ENCODE data around the gene TESPA1.

TESPA1 gene, protein sequence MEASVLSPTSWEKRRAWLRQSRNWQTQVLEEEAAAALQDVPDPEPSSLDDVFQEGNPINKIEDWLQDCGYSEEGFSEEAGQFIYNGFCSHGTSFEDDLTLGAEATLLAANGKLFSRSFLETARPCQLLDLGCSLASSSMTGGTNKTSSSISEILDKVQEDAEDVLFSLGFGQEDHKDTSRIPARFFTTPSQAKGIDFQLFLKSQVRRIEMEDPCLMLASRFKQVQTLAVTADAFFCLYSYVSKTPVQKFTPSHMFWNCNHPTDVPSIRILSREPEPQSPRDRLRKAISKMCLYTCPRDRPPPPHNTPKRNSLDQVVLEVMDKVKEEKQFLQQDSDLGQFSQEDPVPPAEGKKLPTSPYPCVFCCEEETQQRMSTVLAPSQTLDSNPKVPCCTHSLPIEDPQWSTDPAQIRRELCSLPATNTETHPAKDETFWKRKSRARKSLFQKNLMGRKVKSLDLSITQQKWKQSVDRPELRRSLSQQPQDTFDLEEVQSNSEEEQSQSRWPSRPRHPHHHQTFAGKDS

DNA sequence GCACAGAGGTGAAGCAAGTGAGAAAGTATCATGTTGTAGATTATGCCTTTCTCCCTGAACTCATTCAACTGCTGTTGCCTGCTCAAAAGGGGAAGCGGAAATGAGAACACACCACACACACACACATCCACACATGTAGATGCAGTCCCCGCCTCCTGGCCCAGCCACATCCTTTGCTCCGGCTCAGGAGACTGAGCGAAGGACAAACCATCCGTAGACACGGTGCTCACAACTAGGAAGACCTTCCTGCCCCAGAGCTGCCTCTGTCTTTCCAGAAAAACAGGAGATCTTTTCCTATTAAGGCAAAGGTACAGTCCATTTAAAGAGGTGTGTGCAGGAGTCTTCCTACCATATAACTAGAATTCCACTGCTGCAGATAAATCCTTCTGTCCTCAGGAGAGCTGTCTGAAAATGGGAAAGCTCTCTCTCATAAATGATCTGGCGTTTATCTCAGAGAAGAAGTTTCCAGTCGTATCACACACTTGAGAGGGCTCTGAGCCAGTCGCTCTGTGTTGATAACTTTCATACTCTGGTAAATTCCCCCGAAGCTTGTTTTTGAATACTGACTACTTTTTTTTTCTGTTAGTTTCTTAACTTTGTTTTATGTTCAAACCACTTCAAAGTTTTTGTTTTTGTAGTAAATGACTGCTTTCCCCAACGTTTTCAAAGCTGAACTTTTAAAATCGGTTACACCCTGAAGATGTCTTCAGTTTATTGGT is at the start of gene TESPA1:
Gene TESPA1 (minus strand): TSS at position 105 of the 719 bp plus-strand sequence. CDS start 10,200 bp downstream, outside the sequence.
- peak in 11 of 51 donors; percentile 2 to 17 (median 9) for DNase-seq

DNA sequence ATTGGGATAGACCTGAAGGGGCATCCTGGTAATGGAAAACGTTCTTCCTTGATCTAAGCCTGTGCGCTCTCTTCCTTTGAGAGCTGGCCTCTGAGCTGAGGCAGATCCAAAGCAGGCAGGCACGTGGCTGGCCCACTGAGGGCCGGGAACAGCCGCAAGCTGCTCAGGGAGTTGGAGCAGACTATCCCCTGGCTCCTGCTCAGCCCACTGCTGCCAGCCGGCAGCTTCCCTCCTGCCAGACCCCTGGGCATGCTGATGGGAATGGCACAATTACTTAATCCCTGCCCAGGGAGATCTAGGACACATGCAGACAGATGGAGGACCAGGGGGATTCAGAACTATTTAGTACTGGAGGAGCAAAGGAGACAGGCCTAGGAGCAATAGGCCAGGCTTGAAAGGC is 49.7 kb upstream of the TESPA1 start:
- DNase-seq: peak in 22 of 51 donors; percentile 1 to 51 (median 26)

DNA sequence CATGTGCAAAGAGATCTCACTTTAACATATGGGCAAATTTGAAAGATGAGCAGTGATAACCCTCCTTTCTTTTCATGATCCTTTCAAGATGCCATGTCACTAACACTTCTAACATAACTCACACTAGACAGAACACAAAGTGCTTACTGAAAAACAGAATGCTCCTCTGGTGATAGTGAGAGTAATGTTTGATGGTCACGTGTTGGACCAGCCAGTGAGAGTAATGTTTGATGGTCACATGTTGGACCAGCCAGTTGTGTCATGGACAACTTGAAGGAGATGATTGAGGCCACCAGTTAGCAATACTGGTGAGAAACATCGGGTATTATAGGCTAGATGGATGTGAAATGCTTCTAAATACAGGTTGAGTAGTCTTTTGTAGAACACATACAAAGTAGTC is 40.9 kb upstream of the TESPA1 start:
- no peak for DNase-seq

DNA sequence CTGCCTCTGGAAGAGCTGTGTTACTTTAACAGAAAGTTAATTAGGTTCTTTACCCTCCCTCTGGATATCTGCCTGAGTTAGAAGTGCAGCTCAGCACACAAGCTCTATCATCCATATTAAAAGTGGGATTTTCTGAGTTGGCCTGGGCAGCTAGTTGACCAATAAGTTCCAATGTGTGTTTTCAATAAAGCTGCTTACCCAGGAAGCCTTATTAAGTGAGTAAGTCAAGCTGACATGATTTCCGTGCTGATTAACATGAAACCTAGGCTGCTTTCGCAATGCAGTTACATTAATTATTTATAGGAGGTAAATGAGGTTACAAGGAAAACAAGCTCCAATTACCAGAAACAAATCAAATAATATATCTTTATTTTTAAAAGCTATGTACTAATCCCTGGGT is 40.0 kb upstream of the TESPA1 start:
- no peak for DNase-seq

DNA sequence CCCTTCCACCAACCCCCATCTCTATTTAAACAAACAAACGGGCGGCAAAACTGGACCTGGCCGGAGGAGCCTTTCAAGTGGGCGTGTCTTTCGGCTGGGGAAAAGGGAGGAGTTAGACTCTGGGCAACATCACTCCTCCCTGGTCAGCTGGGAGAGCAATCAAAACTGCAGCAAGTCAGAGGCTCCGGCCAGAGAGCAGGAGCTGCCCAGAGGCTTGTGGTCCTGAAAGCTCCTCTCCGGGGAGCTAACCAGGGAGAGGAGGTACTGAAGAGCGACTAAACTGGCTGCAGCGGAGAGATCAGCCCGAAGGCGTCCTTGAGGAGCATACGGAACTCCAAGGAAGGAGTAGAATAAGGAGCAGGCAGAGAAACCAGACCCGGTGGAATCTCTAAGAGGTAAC is 35.2 kb upstream of the TESPA1 start, which contains the start of gene NEUROD4:
Gene NEUROD4 (plus strand): TSS at position 191 of the 400 bp plus-strand sequence. CDS start 6,466 bp downstream, outside the sequence.
- DNase-seq: peak in 18 of 51 donors; percentile 2 to 43 (median 7)

DNA sequence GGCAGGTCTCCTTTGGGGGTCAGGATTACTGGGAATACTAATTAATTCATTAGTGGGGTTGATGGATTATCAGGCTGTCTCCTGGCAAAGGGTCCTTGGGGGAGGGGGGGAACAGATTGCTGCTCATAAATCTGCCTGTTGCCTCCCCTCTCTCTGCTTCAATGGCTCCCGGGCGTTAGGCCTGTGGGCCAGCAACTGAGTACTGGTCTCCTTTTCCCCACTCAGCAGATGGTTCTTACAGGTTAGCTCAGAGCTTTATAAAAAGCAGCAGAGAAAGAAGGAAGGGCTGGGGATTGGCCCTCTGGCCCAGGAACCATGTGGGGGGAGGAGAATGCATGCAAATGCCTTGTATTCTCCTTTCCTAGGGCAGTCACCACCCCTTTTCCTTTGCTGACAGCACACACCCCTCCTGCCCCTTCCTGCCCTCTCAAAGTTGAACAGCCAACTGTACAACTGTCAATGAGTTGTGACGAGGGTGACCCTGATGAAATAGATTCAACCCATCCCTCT is 32.9 kb upstream of the TESPA1 start:
- no peak for DNase-seq

DNA sequence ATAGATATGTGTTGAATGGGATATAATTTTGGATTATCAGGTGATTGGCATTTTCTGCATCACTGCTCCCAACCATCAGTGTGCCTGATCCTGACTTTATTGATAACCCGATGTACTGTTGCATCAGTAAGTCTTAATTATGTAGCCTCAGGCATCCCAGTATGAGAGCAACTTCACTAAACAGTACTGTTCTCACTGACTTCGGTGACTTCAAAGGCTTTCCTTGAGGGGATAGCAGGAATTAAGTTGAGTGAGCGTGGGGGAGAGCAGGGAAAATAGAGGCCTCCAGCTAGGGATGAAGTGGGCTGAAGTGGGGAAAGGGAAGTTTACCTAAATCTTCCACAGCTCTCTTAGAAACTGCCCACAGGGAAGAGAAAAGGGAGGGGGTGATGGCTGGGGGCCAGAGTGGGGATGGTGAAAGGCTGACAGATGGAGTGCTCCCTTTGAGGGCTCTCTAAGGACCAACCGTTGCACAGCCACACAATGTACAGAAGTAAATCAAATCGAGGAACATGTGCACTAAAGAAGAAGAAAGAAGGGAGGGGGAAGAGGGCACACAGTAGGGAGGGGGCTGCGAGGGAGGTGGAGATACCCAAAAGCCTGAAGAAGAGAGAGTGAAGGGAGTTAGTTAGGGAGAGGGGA is 24.5 kb upstream of the TESPA1 start:
- DNase-seq: no peak

DNA sequence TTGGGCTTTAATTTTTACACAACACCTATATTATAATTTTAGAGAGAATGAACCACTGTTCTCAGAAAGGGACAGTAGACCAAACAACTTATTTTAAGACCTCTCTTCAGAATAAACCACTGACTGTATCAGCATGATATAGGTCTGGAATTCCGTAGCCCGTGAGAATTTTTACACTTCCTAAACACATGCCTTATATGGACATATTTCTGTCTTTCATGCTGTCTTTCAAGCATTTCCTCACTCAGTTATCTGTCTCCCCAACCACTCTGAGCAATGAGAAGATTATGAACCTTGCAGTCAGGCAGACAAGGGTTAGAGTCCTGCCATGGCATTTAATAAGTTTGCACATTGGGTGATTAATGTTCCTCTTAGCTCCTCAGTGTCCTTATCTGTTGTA is 17.8 kb upstream of the TESPA1 start:
- DNase-seq: no peak

DNA sequence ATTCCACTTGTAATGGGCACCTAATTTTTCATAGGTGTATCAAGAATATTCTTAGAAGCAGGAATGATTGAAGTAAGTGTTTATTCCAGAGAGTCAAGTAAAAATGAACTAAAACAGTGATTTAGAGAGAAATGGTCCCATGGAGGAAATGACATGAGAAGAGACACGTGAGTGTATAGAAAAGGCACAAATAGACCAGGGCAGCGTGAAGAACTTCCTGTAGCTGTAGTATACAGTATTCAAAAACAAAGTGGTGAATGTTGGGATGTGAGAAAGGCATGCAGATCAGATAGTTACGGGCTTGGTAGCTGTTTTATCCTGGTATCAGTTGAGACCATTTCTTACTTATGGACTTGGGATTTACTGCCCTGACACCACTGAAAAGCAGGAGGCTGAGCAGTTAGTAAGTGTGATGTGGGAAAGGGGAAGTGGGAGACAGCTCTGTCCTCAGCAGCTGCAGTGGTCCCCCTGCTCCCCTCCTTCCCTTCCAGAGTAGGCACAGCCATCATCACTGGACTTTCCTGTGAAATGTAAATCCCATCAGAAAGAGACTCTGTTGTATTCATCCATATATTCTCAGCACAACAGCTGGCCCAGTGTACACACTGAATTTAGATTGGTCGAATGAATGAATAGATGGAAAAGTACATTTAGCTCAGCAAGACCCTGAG is 16.8 kb upstream of the TESPA1 start:
- no peak for DNase-seq

DNA sequence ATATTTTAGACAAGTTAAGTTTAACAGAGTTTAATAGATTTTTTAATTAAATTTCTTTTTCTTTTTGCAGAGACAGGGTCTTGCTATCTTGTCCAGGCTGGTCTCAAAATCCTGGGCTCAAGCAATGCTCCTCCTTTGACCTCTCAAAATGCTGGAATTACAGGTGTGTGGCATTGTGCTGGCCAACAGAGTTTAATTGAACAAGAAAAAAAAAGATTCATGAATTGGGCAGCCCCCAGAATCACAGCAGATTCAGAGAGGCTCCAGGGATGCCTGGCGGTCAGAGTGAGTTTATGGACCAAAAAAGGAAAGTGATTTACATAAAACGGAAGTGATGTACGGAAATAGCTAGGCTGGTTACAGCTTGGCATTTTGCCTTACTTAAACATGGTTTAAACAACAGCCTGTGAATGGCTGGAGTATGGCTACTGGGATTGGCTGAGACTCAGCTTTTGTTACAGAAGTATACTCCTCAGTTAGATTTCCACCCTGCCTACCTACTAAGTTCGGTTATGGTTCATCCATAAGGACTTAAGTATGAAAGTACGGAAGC is 14.5 kb upstream of the TESPA1 start:
- DNase-seq: no peak

DNA sequence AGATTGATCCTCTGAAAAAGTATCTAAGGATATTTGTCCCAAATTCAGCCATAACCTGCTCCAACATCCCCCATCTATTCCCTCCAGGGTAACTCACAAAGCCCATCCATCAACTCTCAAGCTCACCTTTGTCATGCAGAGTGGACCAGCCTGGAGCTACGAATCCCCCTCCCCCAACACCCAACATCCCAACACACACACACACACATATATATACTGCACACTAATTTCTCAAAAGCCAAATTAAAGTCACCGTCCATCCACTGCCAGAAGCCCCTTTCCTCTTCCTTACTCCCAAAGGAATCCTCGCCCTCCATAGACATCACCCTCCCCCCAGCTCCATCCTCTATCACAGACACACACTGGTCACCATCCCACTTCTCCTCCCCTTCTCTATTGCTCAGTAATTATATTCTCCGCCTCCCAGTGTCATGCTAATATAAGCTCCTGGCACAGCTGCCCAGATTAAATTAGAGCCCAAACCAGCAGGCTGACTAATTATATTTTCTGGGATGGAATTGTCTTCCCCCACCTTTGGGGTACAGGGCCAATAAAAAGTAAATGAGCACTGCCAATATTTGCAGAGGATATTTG is 13.5 kb upstream of the TESPA1 start:
- DNase-seq: no peak

DNA sequence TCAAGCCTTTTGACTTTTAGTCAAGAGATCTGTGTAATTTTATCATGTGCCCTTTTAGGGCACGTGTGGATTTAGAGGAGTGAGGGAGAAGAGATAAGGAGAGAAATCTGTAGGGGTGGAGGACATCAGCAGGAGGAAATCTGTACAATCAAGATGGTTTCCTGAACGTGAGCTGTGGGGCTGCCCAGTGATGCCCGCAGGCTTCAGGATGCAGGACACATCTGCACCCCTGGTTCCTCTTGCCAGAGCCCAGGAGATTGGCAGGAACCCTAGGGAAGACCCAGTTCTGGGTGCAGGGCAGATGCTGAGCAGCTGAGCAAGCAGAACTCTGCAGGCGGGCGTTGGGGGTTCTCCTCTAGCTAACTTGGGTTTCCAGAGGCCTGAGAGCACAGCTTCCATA is 11.6 kb upstream of the TESPA1 start:
- no peak for DNase-seq

DNA sequence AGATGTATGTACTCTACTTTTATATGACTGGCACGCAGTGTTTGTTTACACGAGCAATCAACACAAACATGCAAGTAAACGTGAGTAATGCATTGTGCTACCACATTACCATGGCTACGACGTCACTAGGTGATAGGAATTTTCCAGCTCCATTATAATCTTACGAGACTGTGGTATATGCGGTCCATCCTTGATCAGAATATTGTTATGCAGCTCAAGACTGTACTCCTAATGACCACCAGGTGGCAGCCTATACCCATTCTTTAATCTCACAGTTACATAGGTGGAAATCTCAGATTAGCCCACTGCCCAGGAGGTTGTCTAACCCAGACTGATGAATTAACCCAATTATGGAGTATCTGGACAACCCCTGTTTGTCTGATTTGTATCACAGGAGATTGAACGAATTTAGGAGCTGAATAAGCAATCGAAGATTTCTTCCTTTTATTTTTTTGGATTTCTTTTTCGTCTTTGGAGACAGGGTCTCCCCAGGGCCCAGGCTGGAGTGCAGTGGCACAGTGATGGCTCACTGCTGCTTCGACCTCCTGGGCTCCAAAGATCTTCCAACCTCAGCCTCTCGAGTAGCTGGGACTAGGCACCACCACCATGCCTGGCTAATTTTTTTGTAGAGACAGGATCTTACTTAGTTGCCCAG is 8.7 kb upstream of the TESPA1 start:
- peak in 28 of 51 donors; percentile 0 to 76 (median 28) for DNase-seq

DNA sequence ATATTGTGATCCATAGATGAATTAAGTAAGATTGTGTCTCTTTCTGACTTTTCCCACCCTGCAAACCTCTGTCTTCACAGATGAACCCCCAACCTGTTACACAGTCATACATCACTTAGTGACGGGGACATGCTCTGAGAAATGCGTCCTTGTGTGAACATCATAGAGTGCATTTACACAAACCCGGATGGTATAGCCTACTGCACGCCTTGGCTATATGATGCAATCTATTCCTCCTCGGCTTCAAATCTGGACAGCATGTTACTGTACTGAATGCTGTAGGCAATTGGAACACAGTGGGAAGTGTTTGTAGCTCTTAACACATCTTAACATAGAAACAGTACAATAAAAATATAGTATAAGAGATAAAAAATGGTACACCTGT is 7.4 kb upstream of the TESPA1 start:
- no peak for DNase-seq

DNA sequence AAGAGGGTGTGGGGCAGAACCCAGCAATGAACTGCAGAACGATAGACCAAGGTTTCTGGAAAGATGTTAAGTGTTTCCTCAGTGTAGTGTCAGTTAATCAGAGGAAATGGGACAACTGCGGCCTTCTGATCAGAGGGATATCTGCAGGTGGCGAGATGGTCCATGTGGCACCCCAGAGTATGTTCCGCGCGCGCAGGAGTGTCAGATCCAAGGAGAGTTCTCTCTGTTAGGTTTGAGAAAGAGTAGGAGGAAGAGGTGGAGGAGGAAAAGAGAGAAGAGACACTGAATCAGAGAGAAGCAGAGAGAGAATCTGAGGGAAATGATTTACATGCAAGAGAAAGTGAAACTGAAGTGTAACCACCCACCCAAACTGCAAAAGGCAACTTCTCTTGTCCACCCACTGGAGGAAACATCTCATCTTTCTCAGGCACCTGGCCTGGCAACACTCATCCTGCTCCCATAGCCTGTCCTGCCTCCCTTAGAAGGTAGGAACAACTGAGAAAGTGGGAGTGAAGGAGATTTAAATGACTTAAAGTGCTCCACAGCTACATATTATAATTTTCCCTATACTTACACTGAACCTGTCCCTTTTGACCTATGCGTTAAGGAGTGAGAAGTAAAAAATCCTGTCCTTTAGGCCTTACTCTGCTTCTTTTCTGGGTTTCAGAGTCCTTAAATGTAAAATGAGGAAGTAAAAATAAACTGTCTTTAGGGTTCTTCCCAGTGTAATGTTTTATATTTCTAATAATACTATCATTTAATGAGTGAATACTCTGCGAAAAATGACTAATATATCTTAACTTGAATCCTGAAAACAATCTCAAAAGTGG is 6.8 kb upstream of the TESPA1 start:
- DNase-seq: peak in 1 of 51 donors; percentile 22

DNA sequence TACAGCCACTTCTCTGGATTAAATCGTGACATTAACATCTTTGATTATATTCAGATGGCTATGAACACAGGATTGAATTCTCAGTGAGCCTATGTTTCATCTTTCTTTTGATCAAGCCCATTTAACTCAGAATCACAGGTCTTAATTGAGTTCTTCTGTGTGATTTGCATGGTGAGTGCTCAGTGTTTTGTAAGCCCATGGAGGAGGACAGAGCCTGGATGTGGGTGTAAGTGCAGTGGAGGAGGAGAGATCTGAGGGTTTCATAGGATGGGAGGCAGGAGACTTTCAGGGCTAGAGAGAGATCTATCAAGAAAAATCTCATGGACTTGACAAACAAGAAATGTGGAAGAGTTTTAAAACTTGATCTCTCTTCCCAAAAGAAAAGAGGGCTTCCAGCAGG is 5.3 kb upstream of the TESPA1 start:
- no peak for DNase-seq

DNA sequence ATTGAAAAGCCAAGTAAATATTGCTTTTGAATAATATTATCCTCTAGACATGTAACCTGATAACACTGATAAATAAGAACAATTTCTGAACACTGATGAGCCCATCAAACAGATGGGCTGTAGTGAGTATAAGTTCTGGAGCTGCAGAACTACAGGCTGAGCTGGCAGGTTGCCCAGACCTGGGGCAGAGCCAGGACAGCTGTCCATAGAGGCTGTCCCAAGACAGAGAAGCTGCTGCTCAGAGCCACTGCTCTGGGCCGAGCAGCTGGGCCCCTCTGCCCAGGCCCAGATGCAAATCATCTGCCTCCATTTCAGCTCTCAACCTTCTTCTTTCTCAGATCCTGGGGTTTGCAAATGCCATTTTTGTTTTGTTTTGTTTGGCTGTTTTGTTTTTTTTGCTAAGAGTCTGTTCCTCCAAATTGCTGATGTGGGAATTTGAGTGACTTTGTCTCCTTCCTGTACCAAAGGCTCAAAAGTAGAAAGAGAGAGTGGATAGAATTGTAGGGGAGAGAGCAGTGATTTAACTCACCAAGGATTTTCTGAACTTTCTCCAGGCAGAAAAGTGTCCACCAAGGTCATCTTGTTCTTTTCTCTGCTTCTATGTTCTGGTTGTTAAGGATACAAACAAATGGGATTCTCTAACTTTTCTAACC is 4.0 kb upstream of the TESPA1 start:
- DNase-seq: peak in 50 of 51 donors; percentile 2 to 94 (median 60)

DNA sequence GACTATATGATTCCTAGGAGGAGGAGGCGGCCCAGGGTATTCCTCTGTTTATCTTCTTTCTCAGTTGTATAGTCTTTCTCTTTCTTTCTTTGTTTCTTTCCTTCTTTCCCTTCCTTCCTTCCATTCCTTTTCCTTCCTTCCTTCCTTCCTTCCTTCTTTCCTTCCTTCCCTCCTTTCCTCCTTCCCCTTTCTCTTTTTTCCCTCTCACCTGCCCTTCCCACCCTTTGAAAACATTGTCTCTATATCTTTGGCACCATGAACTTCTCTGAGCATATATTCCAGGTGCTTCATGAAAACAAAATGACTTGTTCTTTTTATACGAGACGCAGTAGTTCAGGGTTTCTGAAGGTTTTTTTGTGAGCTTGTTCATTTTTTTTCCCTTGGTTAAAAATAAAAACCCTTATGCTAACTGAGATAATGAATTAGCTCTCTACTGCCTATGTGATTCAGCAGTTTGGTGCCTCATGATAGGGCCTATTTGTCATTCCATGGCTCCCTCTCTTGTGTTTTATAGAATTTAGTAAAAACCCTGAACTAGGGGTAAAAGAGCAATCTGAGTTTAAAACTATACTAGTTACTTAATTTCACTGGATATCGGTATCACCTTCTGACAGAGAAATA is 3.2 kb upstream of the TESPA1 start:
- no peak for DNase-seq

Data from hypothalamus (tissue), 51 donors.